ENCODE results near the gene SGF29.

DNA sequence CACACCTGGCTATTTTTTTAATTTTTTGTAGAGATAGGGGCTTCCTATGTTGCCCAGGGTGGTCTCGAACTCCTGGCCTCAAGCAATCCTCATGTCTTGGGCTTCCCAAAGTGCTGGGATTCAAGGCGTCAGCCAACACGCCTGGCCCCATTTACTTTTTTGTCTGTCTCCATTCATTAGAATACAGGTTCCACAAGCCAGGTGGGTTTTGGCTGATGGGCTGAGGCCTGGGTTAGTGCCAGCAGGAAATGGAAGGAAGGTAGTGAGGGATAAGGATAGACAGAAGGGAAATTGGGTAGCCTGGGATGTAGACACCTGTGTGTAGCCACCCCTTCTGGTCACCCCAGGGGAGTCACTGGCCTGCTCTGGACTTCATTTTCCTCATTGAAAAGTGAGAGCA lies 42.7 kb upstream of the SGF29 start:
- TF ChIP-seq, protein P1, sequence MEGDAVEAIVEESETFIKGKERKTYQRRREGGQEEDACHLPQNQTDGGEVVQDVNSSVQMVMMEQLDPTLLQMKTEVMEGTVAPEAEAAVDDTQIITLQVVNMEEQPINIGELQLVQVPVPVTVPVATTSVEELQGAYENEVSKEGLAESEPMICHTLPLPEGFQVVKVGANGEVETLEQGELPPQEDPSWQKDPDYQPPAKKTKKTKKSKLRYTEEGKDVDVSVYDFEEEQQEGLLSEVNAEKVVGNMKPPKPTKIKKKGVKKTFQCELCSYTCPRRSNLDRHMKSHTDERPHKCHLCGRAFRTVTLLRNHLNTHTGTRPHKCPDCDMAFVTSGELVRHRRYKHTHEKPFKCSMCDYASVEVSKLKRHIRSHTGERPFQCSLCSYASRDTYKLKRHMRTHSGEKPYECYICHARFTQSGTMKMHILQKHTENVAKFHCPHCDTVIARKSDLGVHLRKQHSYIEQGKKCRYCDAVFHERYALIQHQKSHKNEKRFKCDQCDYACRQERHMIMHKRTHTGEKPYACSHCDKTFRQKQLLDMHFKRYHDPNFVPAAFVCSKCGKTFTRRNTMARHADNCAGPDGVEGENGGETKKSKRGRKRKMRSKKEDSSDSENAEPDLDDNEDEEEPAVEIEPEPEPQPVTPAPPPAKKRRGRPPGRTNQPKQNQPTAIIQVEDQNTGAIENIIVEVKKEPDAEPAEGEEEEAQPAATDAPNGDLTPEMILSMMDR (conservative IDR thresholded peaks at IDR 0.05) = no peak
- no peak for TF ChIP-seq ZFX (IDR thresholded peaks at IDR 0.05)
